ENCODE results near the gene CCDC170.

DNA sequence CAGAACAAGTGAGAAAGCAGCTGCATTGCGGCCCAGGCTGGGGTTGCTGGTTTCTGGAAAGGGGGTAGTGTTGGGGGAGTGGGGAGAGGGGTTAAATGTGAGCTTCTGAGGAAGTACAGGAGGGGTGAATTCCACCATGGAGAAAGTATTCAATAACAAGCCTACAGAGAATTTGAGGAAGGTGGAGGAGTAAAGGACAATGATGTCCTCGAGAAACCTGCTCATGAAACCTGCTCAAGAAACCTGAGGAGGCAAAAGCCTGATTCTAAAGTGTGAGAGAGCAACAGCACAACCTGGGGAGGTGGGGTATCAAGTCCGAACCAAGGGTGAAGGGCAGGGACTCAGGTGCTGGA, 175.4 kb downstream of the CCDC170 start:
- TF ChIP-seq CTCF (IDR thresholded peaks at IDR 0.05; ENCODE audit: poor library complexity) (no peak), EZH2 (IDR thresholded peaks at IDR 0.05; ENCODE audit: borderline replicate concordance) (no peak), EZH2phosphoT487 (IDR thresholded peaks at IDR 0.05; ENCODE audit: low read depth, severe bottlenecking, unreplicated experiment) (no peak)
